Measurements from ENCODE around the gene HS3ST1.

Gene HS3ST1

DNA sequence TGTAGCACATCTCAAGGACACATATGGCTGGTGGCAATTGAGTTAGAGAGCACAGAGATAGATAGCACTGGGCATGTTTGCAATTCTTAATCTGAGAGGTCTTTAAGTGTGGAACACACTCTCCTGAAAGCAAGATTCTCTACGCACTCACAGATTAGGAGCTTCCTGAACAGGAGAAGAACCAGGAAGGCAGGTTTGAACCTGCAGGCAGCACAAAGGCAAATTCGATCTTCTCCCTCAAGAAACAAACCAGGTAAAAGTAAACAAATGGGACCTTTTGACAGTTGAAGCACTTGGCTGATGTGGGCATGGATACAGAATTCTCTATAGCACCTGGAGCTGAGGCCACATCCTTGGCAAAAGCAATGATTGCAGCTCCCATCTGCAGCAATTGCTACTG is 24.3 kb downstream of the HS3ST1 start:
- Histone ChIP-seq H3K27me3 (ENCODE audit: insufficient read depth, poor library complexity, severe bottlenecking) (no peaks in the 10 kb centered on the region), H3K27ac (replicated peaks) (no peak overlapping the region), H3K4me3 (replicated peaks; ENCODE audit: insufficient read depth, low read length) (no peak overlapping the region)
- no peak for TF ChIP-seq CTCF (IDR thresholded peaks at IDR 0.05; ENCODE audit: insufficient read depth, low read length)
- TF ChIP-seq GABPA (IDR thresholded peaks at IDR 0.05; ENCODE audit: low read depth), result no peak
- TF ChIP-seq POLR2AphosphoS5 (IDR thresholded peaks at IDR 0.05; ENCODE audit: low read depth), result no peak
- no peak for TF ChIP-seq REST (IDR thresholded peaks at IDR 0.05; ENCODE audit: insufficient replicate concordance, low read depth)
- TF ChIP-seq SPI1 (IDR thresholded peaks at IDR 0.05; ENCODE audit: borderline replicate concordance, low read depth), result no peak
- DNase-seq (ENCODE audit: low read depth in 1 of 2, low spot score in 1 of 2), result no peak

GRCh38 chr4:11402192-11402591 is 26.5 kb downstream of the HS3ST1 start:
- DNase-seq (ENCODE audit: low read depth in 1 of 2, low spot score in 1 of 2), result no peak
- Histone ChIP-seq H3K27me3 (ENCODE audit: insufficient read depth, poor library complexity, severe bottlenecking) (no peaks in the 10 kb centered on the region), H3K27ac (replicated peaks) (no peak overlapping the region), H3K4me3 (replicated peaks; ENCODE audit: insufficient read depth, low read length) (no peak overlapping the region)
- TF ChIP-seq GABPA (IDR thresholded peaks at IDR 0.05; ENCODE audit: low read depth) (no peak), REST (IDR thresholded peaks at IDR 0.05; ENCODE audit: insufficient replicate concordance, low read depth) (no peak), POLR2AphosphoS5 (IDR thresholded peaks at IDR 0.05; ENCODE audit: low read depth) (no peak), SPI1 (IDR thresholded peaks at IDR 0.05; ENCODE audit: borderline replicate concordance, low read depth) (no peak), CTCF (IDR thresholded peaks at IDR 0.05; ENCODE audit: insufficient read depth, low read length) (no peak)

DNA sequence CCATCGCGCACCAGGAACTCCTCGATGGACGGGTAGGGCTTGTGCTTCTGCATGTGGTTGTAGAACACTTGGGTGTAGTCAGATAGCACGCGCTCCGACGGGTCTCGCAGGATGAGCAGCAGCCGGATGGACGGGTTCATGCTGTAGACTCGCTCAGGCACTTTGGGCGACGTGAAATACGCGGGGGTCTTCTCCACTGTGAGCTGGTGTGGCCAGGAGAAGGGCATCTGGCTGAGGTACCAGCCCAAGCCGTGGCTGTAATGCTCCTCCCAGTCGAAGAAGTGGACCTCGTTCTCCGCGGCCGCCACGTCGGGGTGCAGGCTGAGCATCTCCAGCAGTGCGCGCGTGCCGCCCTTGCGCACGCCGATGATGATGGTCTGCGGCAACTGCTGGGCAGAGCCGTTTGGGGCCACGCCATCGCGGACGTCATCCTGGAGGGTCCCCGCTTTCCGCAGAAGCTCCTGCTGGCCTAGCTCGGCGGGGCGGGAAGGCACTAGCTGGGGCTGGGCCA is 29.2 kb downstream of the HS3ST1 start:
- no peak overlapping the region for H3K27ac ChIP-seq (replicated peaks)
- no peaks in the 10 kb centered on the region for H3K27me3 ChIP-seq (ENCODE audit: insufficient read depth, poor library complexity, severe bottlenecking)
- no peak overlapping the region for H3K4me3 ChIP-seq (replicated peaks; ENCODE audit: insufficient read depth, low read length)
- no peak for DNase-seq (ENCODE audit: low read depth in 1 of 2, low spot score in 1 of 2)
- TF ChIP-seq POLR2AphosphoS5 (IDR thresholded peaks at IDR 0.05; ENCODE audit: low read depth), result no peak
- TF ChIP-seq CTCF (IDR thresholded peaks at IDR 0.05; ENCODE audit: insufficient read depth, low read length), result no peak
- no peak for TF ChIP-seq SPI1 (IDR thresholded peaks at IDR 0.05; ENCODE audit: borderline replicate concordance, low read depth)
- TF ChIP-seq GABPA (IDR thresholded peaks at IDR 0.05; ENCODE audit: low read depth), result no peak
- no peak for TF ChIP-seq REST (IDR thresholded peaks at IDR 0.05; ENCODE audit: insufficient replicate concordance, low read depth)

Measured in HL-60 (cell line).